AG04449 (cell line): ENCODE measurements around the gene SLC28A1.

ENCODE experiments used
- CTCF ChIA-PET: fragments of 350-600 bp; formaldehyde crosslinking; extraction: SDS; loops from one replicate; lab custom pipeline; 2021; ENCODE audit warnings: antibody characterized with exemption; lab: Yijun Ruan, JAX
- POLR2A ChIA-PET: fragments of 400-600, 350-600 bp; formaldehyde crosslinking; extraction: SDS; loops from one replicate; lab custom pipeline; 2020; ENCODE audit warnings: antibody characterized with exemption, inconsistent platforms; lab: Yijun Ruan, JAX
- DNase-seq: peaks from one replicate; pipeline ENCODE4 v3.0.0-alpha.2; 2010; ENCODE audit warnings: low read depth, low spot score
- H3K4me3 ChIP-seq: 2 replicates; pipeline ENCODE4 v1.5.1; 2011; ENCODE audit warnings: low read depth, mild to moderate bottlenecking, control low read depth, low read length
- CTCF ChIP-seq: IDR thresholded peaks from one replicate; pipeline ENCODE4 v1.5.1; 2011; ENCODE audit warnings: mild to moderate bottlenecking, moderate library complexity, low read length, control low read depth, inconsistent platforms; ENCODE audit not compliant: insufficient read depth; ENCODE audit errors: missing control alignments

SLC28A1 gene

GRCh38 chr15:84883916-84884781 lies at the start of gene SLC28A1:
Gene SLC28A1, plus strand, starts transcription at chr15:84884662. Its CDS starts 3,099 bp downstream, at chr15:84887761.
- POLR2A ChIA-PET: no interaction called here
- H3K4me3 ChIP-seq: no peak within 1 kb of the TSS
- CTCF ChIA-PET: no interaction called here
- no peak for TF ChIP-seq CTCF
- DNase-seq: no peak

- no peak overlapping the region for H3K4me3 ChIP-seq
- no peak for DNase-seq
- ChIA-PET POLR2A (no interaction called here), CTCF (interaction anchor here (0.9 to 3.2 kb wide), 4 partner anchors 10 to 17 kb away, joined by 3 to 19 read pairs (median 8); no protein-coding TSS in a partner anchor)
- no peak for TF ChIP-seq CTCF
Measured at GRCh38 chr15:84834969-84835368, 49.5 kb upstream of the SLC28A1 start.

GRCh38 chr15:84835661-84836337 lies 48.7 kb upstream of the SLC28A1 start:
- H3K4me3 ChIP-seq: no peak overlapping the region
- no peak for DNase-seq
- ChIA-PET CTCF (interaction anchor here (0.9 to 3.2 kb wide), 4 partner anchors 9 to 18 kb away, joined by 3 to 19 read pairs (median 4); no protein-coding TSS in a partner anchor), POLR2A (no interaction called here)
- TF ChIP-seq CTCF: no peak

- no peak for TF ChIP-seq CTCF
- POLR2A ChIA-PET: no interaction called here
- no peak overlapping the region for H3K4me3 ChIP-seq
- DNase-seq: no peak
- CTCF ChIA-PET: interaction anchor here (1.0 to 3.2 kb wide), 2 partner anchors 8 to 15 kb away, joined by 3 to 19 read pairs; no protein-coding TSS in a partner anchor
Measured at GRCh38 chr15:84836844-84837243, 47.6 kb upstream of the SLC28A1 start.

- ChIA-PET CTCF (no interaction called here), POLR2A (no interaction called here)
- H3K4me3 ChIP-seq: no peak overlapping the region
- no peak for TF ChIP-seq CTCF
- no peak for DNase-seq
Measured at GRCh38 chr15:84839714-84840113, 44.7 kb upstream of the SLC28A1 start.

GRCh38 chr15:84840255-84840654 lies 44.2 kb upstream of the SLC28A1 start:
- ChIA-PET POLR2A (no interaction called here), CTCF (no interaction called here)
- no peak for DNase-seq
- no peak overlapping the region for H3K4me3 ChIP-seq
- no peak for TF ChIP-seq CTCF
